OCI-M2 (cell line): ENCODE data around the gene KRT25.

ENCODE experiments used
- DNase-seq: peaks from one replicate; lab custom pipeline; 2025; ENCODE audit not compliant: unreplicated experiment; lab: John Stamatoyannopoulos, UW

Gene KRT25

GRCh38 chr17:40755231-40755630 is at the start of gene KRT25:
KRT25 (minus strand) TSS chr17:40755331; CDS start chr17:40755271, 60 bp downstream.
- DNase-seq: no peak

- DNase-seq: no peak
Measured at GRCh38 chr17:40803617-40804082, 48.5 kb upstream of the KRT25 start.

- no peak for DNase-seq
Measured at GRCh38 chr17:40801157-40801556, 46.0 kb upstream of the KRT25 start.

GRCh38 chr17:40800381-40800780 is 45.2 kb upstream of the KRT25 start:
- no peak for DNase-seq

GRCh38 chr17:40799859-40800258 is 44.7 kb upstream of the KRT25 start, which contains the start of gene KRT28:
KRT28 (minus strand) TSS chr17:40799959; CDS start chr17:40799893, 66 bp downstream.
- DNase-seq: no peak

- no peak for DNase-seq
Measured at GRCh38 chr17:40796846-40797245, 41.7 kb upstream of the KRT25 start.

- DNase-seq: no peak
Measured at GRCh38 chr17:40795019-40795667, 40.0 kb upstream of the KRT25 start.

- no peak for DNase-seq
Measured at GRCh38 chr17:40794466-40794865, 39.3 kb upstream of the KRT25 start.

- DNase-seq: no peak
Measured at GRCh38 chr17:40793832-40794231, 38.7 kb upstream of the KRT25 start.

GRCh38 chr17:40791787-40792436 is 36.8 kb upstream of the KRT25 start:
- DNase-seq: no peak

GRCh38 chr17:40791111-40791510 is 36.0 kb upstream of the KRT25 start:
- DNase-seq: no peak

- DNase-seq: no peak
Measured at GRCh38 chr17:40782450-40782849, 27.3 kb upstream of the KRT25 start, which contains the start of gene KRT27. KRT27 (minus strand) TSS chr17:40782550; CDS start chr17:40782493, 57 bp downstream.

- DNase-seq: no peak
Measured at GRCh38 chr17:40779181-40779909, 24.2 kb upstream of the KRT25 start.

- no peak for DNase-seq
Measured at GRCh38 chr17:40778461-40778860, 23.3 kb upstream of the KRT25 start.

GRCh38 chr17:40777971-40778370 is 22.8 kb upstream of the KRT25 start:
- no peak for DNase-seq

- DNase-seq: no peak
Measured at GRCh38 chr17:40777459-40777858, 22.3 kb upstream of the KRT25 start.

GRCh38 chr17:40775945-40776344 is 20.8 kb upstream of the KRT25 start:
- no peak for DNase-seq

- DNase-seq: no peak
Measured at GRCh38 chr17:40772101-40772500, 17.0 kb upstream of the KRT25 start, which contains the start of gene KRT26. KRT26 (minus strand) TSS chr17:40772201; CDS start chr17:40772113, 88 bp downstream.

GRCh38 chr17:40765657-40766056 is 10.5 kb upstream of the KRT25 start:
- no peak for DNase-seq

- DNase-seq: no peak
Measured at GRCh38 chr17:40763752-40764151, 8.6 kb upstream of the KRT25 start.

GRCh38 chr17:40760105-40761016 is 5.2 kb upstream of the KRT25 start:
- DNase-seq: no peak
